Heart right ventricle (tissue), 16 donors: ENCODE data around the gene GRM5. TPM values are rescaled to one million over a fixed set of nuclear protein-coding genes. Genes with fewer than 3 reads are reported as not detected.

Experiments
- ATAC-seq, 8 donors: fragments of 200-7000 bp; cut with Tn5 transposase; one replicate each; pipeline ENCODE4 v1.9.1; 2020; ENCODE audit warnings: mild to moderate bottlenecking in 8 of 8, moderate library complexity in 8 of 8, moderate number of reproducible peaks in 1 of 8
- DNase-seq, 2 donors: peaks; one replicate each; pipeline ENCODE4 v3.0.0-alpha.2; 2020
- H3K27ac ChIP-seq, 10 donors: fragments of 200-600 bp; sonication (generic) in 2 of 10; one replicate each; pipeline versions ENCODE4 v1.5.0 to v1.8.0; 2020 to 2022; ENCODE audit warnings: mild to moderate bottlenecking in 3 of 10
- H3K27me3 ChIP-seq, 7 donors: fragments of 200-600 bp; one replicate each; pipeline ENCODE4 v1.8.0; 2021 to 2022; ENCODE audit warnings: mild to moderate bottlenecking in 2 of 7
- H3K36me3 ChIP-seq, 9 donors: fragments of 200-600 bp; sonication (generic) in 1 of 9; one replicate each; pipeline versions ENCODE4 v1.5.0 to v1.8.0; 2020 to 2022; ENCODE audit warnings: mild to moderate bottlenecking in 2 of 9
- H3K4me1 ChIP-seq, 9 donors: fragments of 200-600 bp; sonication (generic) in 1 of 9; one replicate each; pipeline versions ENCODE4 v1.5.0 to v1.8.0; 2020 to 2022; ENCODE audit warnings: mild to moderate bottlenecking in 4 of 9
- H3K4me3 ChIP-seq, 10 donors: fragments of 200-600 bp; sonication (generic) in 2 of 10; one replicate each; pipeline versions ENCODE4 v1.5.0 to v1.8.0; 2020 to 2022; ENCODE audit warnings: mild to moderate bottlenecking in 7 of 10, moderate library complexity in 2 of 10
- H3K9me3 ChIP-seq, 11 donors: fragments of 200-600 bp in 10 of 11; sonication (generic) in 2 of 11; one replicate each; pipeline versions ENCODE4 v1.5.0 to v1.8.0; 2013 to 2022; ENCODE audit warnings: mild to moderate bottlenecking in 2 of 11, control low read depth in 1 of 11, moderate library complexity in 1 of 11
- WGBS, 2 donors: extraction: QIAGEN DNeasy Blood & Tissue Kit; methylation state at CpG; one replicate each; pipeline ENCODE4 v1.1.7; 2013; ENCODE audit warnings: inconsistent platforms in 1 of 2; 5-methylcytosine and 5-hydroxymethylcytosine counted together
- intact Hi-C, 10 donors: fragments of 100-400 bp; cut with DNase I; formaldehyde crosslinking; loops; one replicate each; pipeline versions ENCODE4 v1.11.1 to v1.14.2; 2022
- polyA plus RNA-seq, 2 donors: library from polyadenylated mRNA; stranded (reverse); fragments of 200-250 nt; gene quantifications; one replicate each; pipeline ENCODE4 v1.2.3, GENCODE V29; 2013
- total RNA-seq, 10 donors: library from RNA; stranded (reverse); fragmentation: NEBNext Ultra II Directional in 3 of 10; extraction: Animal tissue kit (Norgen Biotek cat#: 25700) in 3 of 10; gene quantifications; one replicate each; pipeline versions ENCODE4 v1.2.1 to v1.2.4, GENCODE V29; 2021 to 2023
- TF ChIP-seq, protein P1 (sequence below), 9 donors: fragments of 200-600 bp; sonication (generic) in 2 of 9; IDR thresholded peaks; one replicate each; pipeline versions ENCODE4 v1.5.0 to v1.8.0; 2021 to 2022; ENCODE audit warnings: antibody characterized with exemption in 9 of 9, mild to moderate bottlenecking in 5 of 9, moderate library complexity in 1 of 9
- donor health status: Arrhythmogenic right ventricular cardiomyopathy.
- donor health status: ischemic (EF 13 %, LVEDD 7.1; RV severe dilation, severe dysfunction).
- donor health status: healthy with polysubstance abuse.
- donor health status: DM: no; HTN: yes; CAD: no.
- donor health status: DM: no; HTN: no; CAD: no.
- donor health status: ischemic (EF 25% LVEDD 6.9; RV normal size, moderate dysfunction).
- donor health status: ischemic (EF 25% LVEDD 5.7; RV mildly dilated, moderate dysfunction).
- donor health status: healthy.
- donor health status: DM: yes; HTN: yes; CAD: no.
- donor health status: Ischemic cardiomyopathy.
- donor health status: ischemic (EF 35%, LVEDD 5.7; RV mildly dilated, moderate dysfunction).
- donor health status: nonischemic (EF 11% LVEDD 7.7; RV severe dilation, severe dysfunction).
- donor health status: DM: yes; HTN: yes; CAD: no.
- donor health status: PGD.
- donor health status: ischemic (EF 29% LVEDD 5.4; RV normal size, mild dysfunction).
- donor health status: nonischemic (EF 23%, LVEDD 6.1; RV moderate dilation, normal function).

GRM5 gene
- total and polyA plus RNA-seq, 12 donors = 0.01 to 0.09 (median 0.04) TPM; not detected in 8

DNA sequence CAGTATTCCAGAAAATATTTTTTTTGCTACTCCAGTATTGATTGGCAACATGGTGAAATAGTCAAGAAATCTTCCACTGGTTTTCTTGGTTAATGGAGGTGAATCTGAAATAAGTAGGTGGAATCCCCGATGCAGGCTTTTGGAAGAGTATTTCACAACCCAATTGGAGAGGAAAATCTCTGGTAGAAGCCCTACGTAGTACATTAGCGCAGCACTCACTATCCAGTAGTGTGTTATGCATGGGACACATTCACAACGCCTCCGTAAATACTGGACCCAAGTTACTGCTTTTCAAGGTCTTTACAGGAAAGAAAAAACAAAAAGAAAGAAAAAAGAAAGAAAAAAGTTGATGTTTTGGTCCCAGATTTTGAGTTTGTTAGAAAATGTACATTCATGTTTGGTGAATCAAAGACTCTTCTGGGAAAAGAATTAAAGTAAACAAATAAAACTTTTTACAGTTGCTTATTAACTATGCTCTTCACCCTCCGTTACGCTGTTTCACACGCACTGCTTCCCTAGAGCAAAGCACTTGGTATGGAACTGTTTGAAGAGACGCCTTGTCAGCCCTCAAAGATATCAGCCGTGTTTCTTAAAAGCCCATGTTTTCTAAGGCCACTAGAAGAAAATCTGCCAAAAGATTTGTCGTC, 557.9 kb downstream of the GRM5 start:
- no peak overlapping the region for H3K27ac ChIP-seq
- no peaks in the 10 kb centered on the region for H3K36me3 ChIP-seq
- H3K4me3 ChIP-seq = peak overlapping the region in 4 of 10 donors; percentile 23 to 51 (median 46)
- 52 to 60% methylated on average over 11 of the region's 11 CpGs for WGBS, 2 donors
- DNase-seq = no peak
- TF ChIP-seq, protein P1, sequence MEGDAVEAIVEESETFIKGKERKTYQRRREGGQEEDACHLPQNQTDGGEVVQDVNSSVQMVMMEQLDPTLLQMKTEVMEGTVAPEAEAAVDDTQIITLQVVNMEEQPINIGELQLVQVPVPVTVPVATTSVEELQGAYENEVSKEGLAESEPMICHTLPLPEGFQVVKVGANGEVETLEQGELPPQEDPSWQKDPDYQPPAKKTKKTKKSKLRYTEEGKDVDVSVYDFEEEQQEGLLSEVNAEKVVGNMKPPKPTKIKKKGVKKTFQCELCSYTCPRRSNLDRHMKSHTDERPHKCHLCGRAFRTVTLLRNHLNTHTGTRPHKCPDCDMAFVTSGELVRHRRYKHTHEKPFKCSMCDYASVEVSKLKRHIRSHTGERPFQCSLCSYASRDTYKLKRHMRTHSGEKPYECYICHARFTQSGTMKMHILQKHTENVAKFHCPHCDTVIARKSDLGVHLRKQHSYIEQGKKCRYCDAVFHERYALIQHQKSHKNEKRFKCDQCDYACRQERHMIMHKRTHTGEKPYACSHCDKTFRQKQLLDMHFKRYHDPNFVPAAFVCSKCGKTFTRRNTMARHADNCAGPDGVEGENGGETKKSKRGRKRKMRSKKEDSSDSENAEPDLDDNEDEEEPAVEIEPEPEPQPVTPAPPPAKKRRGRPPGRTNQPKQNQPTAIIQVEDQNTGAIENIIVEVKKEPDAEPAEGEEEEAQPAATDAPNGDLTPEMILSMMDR (IDR thresholded peaks at IDR 0.05) = no peak
- peaks cover 0 to 7% (median 0%) of the 10 kb centered on the region in 9 donors for H3K4me1 ChIP-seq
- intact Hi-C loops = no loop called here
- H3K27me3 ChIP-seq = peaks cover 10 to 67% (median 62%) of the 10 kb centered on the region in 7 donors
- ATAC-seq = no peak
- no peaks in the 10 kb centered on the region for H3K9me3 ChIP-seq

DNA sequence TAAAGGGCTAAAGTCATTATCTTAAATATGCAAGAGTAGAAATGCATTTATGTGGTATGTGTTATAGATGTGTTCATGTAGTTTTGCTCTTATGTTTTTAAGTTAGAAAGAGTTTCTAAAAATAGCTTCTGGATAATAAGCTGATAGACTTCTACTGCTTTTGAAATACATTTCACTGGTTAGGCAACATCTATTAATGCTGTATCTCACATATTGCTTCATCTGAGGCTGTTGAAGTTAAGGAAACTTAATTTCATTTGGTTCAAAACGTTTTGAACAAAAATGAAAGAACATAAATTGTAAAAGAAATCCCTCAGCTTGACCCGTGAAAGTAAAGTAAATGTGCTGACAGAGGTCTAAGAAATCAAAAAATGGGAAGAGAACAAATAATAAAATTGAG, 564.2 kb downstream of the GRM5 start:
- TF ChIP-seq, protein P1 (IDR thresholded peaks at IDR 0.05) = no peak
- no peaks in the 10 kb centered on the region for H3K4me1 ChIP-seq
- peaks cover 0 to 23% (median 16%) of the 10 kb centered on the region in 7 donors for H3K27me3 ChIP-seq
- no peak for ATAC-seq
- H3K27ac ChIP-seq = no peak overlapping the region
- no peak for DNase-seq
- WGBS, 2 donors = 52 to 57% methylated on average over 2 of the region's 2 CpGs
- H3K4me3 ChIP-seq = no peak overlapping the region
- intact Hi-C loops = no loop called here
- no peaks in the 10 kb centered on the region for H3K9me3 ChIP-seq
- H3K36me3 ChIP-seq = no peaks in the 10 kb centered on the region

DNA sequence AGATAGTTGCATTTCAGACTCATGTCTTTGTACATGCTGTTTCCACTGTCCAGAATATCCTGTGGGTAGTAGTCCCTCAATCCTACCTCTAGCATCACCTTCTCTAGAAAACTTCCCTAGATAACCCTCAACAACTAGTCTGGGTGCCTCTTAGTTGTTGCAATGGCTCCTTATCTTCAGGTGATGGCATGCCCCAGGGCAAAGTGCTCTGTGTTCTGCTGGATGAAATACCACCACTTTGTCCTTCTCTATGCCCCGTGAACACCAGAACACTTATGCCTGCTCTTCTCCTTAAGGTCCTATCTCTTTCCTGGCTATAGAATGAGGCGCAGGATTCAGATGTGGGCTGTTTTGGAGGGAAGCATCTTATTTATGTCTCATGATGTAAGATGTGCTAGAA, 569.9 kb downstream of the GRM5 start:
- Histone ChIP-seq H3K4me1 (no peaks in the 10 kb centered on the region), H3K27me3 (no peaks in the 10 kb centered on the region), H3K36me3 (no peaks in the 10 kb centered on the region), H3K4me3 (no peak overlapping the region), H3K9me3 (peaks cover 0 to 6% (median 0%) of the 10 kb centered on the region in 11 donors), H3K27ac (no peak overlapping the region)
- TF ChIP-seq, protein P1 (IDR thresholded peaks at IDR 0.05) = no peak
- DNase-seq (no peak), ATAC-seq (no peak)
- intact Hi-C loops = no loop called here
- WGBS, 2 donors = 83 to 87% methylated on average over 2 of the region's 2 CpGs

DNA sequence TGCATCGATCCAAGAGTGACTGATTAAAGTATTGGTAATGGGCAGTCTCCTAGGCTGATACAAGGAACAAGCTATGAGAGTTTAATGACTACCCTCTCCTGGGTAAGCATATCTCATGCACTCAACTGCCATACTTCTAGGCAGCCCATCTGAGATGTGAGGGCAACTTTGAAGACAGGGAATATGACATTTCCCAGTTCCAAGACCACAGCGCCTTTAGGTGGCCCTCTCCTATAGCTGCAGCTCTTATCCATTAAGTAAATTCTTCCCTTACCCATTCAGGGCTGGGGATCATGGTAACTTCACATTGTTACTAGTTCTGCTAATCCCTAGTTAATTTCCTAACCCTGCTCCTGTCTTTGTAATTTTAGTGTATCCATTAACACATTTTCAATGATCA, 570.9 kb downstream of the GRM5 start:
- WGBS, 2 donors = 94 to 97% methylated on average over 2 of the region's 2 CpGs
- H3K27me3 ChIP-seq = no peaks in the 10 kb centered on the region

More for the DNA sequence above, 570.9 kb downstream of the GRM5 start:
- intact Hi-C loops = no loop called here
- TF ChIP-seq, protein P1 (IDR thresholded peaks at IDR 0.05) = no peak
- no peak for ATAC-seq
- Histone ChIP-seq H3K9me3 (peaks cover 0 to 6% (median 0%) of the 10 kb centered on the region in 11 donors), H3K4me3 (no peak overlapping the region), H3K27ac (no peak overlapping the region), H3K4me1 (no peaks in the 10 kb centered on the region), H3K36me3 (no peaks in the 10 kb centered on the region)
- DNase-seq = no peak
